GM23338 (cell line): Measurements from ENCODE around the gene PXMP4. TPM values are rescaled to one million over a fixed set of nuclear protein-coding genes. Genes with fewer than 3 reads are reported as not detected.
A peak's percentile ranks its signal among the peaks of the same experiment; 100 is the strongest.

Experiments used
- ATAC-seq: fragments of 200-7000 bp; cut with Tn5 transposase; 3 replicates; pipeline ENCODE4 v1.9.1; 2020
- DNase-seq: peaks from one replicate; pipeline ENCODE4 v3.0.0-alpha.2; 2015; ENCODE audit warnings: low spot score
- H2AFZ ChIP-seq: fragments of 200-600 bp; sonication (generic); 2 replicates; pipeline ENCODE4 v1.8.0; 2016; ENCODE audit warnings: antibody characterized with exemption, mild to moderate bottlenecking, moderate library complexity
- H3F3A ChIP-seq: fragments of 200-600 bp; sonication (generic); replicated peaks from 2 replicates; pipeline ENCODE4 v1.8.0; 2017; ENCODE audit warnings: antibody characterized with exemption, mixed run types, low read depth
- H3K27ac ChIP-seq: fragments of 200-600 bp; sonication (generic); 2 replicates; pipeline ENCODE4 v1.6.1; 2016; ENCODE audit warnings: low read depth
- H3K27me3 ChIP-seq: fragments of 200-600 bp; sonication (generic); 2 replicates; pipeline ENCODE4 v1.8.0; 2016; ENCODE audit warnings: mild to moderate bottlenecking, mixed run types, moderate library complexity; ENCODE audit not compliant: insufficient read depth
- H3K36me3 ChIP-seq: fragments of 200-600 bp; sonication (generic); 2 replicates; pipeline ENCODE4 v1.8.0; 2016; ENCODE audit warnings: mild to moderate bottlenecking; ENCODE audit not compliant: insufficient read depth
- H3K4me1 ChIP-seq: fragments of 200-600 bp; sonication (generic); 2 replicates; pipeline ENCODE4 v1.8.0; 2016; ENCODE audit warnings: mild to moderate bottlenecking, moderate library complexity; ENCODE audit not compliant: insufficient read depth
- H3K4me2 ChIP-seq: fragments of 200-600 bp; sonication (generic); 2 replicates; pipeline ENCODE4 v1.7.1; 2017; ENCODE audit warnings: mixed run types
- H3K4me3 ChIP-seq: fragments of 200-600 bp; sonication (generic); 2 replicates; pipeline ENCODE4 v1.6.1; 2016; ENCODE audit warnings: mixed run types
- H3K79me2 ChIP-seq: fragments of 200-600 bp; sonication (generic); replicated peaks from 2 replicates; pipeline ENCODE4 v1.8.0; 2017; ENCODE audit warnings: mild to moderate bottlenecking; ENCODE audit not compliant: insufficient read depth
- H3K9me2 ChIP-seq: fragments of 200-600 bp; sonication (generic); 2 replicates; pipeline ENCODE4 v1.8.0; 2017; ENCODE audit not compliant: insufficient read depth
- H4K20me1 ChIP-seq: fragments of 200-600 bp; sonication (generic); replicated peaks from 2 replicates; pipeline ENCODE4 v1.8.0; 2017; ENCODE audit warnings: mild to moderate bottlenecking; ENCODE audit not compliant: insufficient read depth
- H3K27ac Mint-ChIP-seq: 2 replicates; pipeline ENCODE4 v1.8.0; 2020; ENCODE audit warnings: inconsistent platforms, mild to moderate bottlenecking, moderate library complexity, mixed read lengths
- H3K27me3 Mint-ChIP-seq: 3 replicates; pipeline ENCODE4 v1.8.0; 2022; ENCODE audit warnings: low read depth, mild to moderate bottlenecking, moderate library complexity, mixed read lengths, inconsistent platforms; ENCODE audit not compliant: insufficient read depth, poor library complexity
- H3K36me3 Mint-ChIP-seq: 3 replicates; pipeline ENCODE4 v1.8.0; 2021; ENCODE audit warnings: low read depth, mild to moderate bottlenecking, inconsistent platforms, moderate library complexity, mixed read lengths
- H3K4me1 Mint-ChIP-seq: 3 replicates; pipeline ENCODE4 v1.8.0; 2020; ENCODE audit warnings: mild to moderate bottlenecking, inconsistent platforms, mixed read lengths
- H3K4me3 Mint-ChIP-seq: 3 replicates; pipeline ENCODE4 v1.8.0; 2021; ENCODE audit warnings: moderate library complexity, mild to moderate bottlenecking, inconsistent platforms, mixed read lengths
- H3K9me3 Mint-ChIP-seq: 3 replicates; pipeline ENCODE4 v1.8.0; 2020; ENCODE audit warnings: moderate library complexity, mild to moderate bottlenecking, inconsistent platforms, mixed read lengths
- CREB1 ChIP-seq: fragments of 250-450 bp; sonication (Bioruptor Pico); IDR thresholded peaks from 2 replicates; pipeline ENCODE4 v1.5.0; 2020; ENCODE audit warnings: low read depth, mild to moderate bottlenecking, moderate library complexity
- CTCF ChIP-seq, 2 experiments: fragments of 200-600 bp in 1 of 2; sonication (generic) in 1 of 2; conservative IDR thresholded peaks; 2 replicates each; pipeline versions ENCODE4 v1.5.1 to v1.6.1; 2016 to 2017; ENCODE audit warnings: antibody characterized with exemption in 2 of 2, low read depth in 2 of 2, mild to moderate bottlenecking in 2 of 2, moderate library complexity in 1 of 2
- ETS1 ChIP-seq: IDR thresholded peaks from 2 replicates; pipeline ENCODE4 v1.6.1; 2016; ENCODE audit warnings: antibody characterized with exemption
- EZH2 ChIP-seq: fragments of 200-600 bp; sonication (generic); IDR thresholded peaks from one replicate; pipeline ENCODE4 v1.8.0; 2017; ENCODE audit warnings: antibody characterized with exemption, mild to moderate bottlenecking, low read depth; ENCODE audit not compliant: unreplicated experiment
- JUNB ChIP-seq: IDR thresholded peaks from one replicate; pipeline ENCODE4 v1.6.1; 2016; ENCODE audit warnings: antibody characterized with exemption; ENCODE audit not compliant: unreplicated experiment
- NANOG ChIP-seq: IDR thresholded peaks from 2 replicates; pipeline ENCODE4 v1.6.1; 2016; ENCODE audit warnings: antibody characterized with exemption, borderline replicate concordance
- POLR2AphosphoS5 ChIP-seq: IDR thresholded peaks from 2 replicates; pipeline ENCODE4 v1.6.1; 2016; ENCODE audit warnings: antibody characterized with exemption, low read depth
- STAT1 ChIP-seq: IDR thresholded peaks from one replicate; pipeline ENCODE4 v1.6.1; 2016; ENCODE audit warnings: antibody characterized with exemption; ENCODE audit not compliant: unreplicated experiment
- ZNF331 ChIP-seq: fragments of 250-450 bp; sonication (Bioruptor Pico); IDR thresholded peaks from 2 replicates; pipeline ENCODE4 v1.5.0; 2020; ENCODE audit warnings: low read depth, mild to moderate bottlenecking, moderate library complexity
- polyA plus RNA-seq: library from polyadenylated mRNA; unstranded; fragments of >200 nt; fragmentation: Nextera tagmentation; extraction: Ambion mirVana; gene quantifications from 2 replicates; pipeline ENCODE4 v1.2.1, GENCODE V29; 2016
- total RNA-seq: library from RNA; depleted of rRNA; stranded (reverse); fragments of >200 nt; shearing (Covaris generic); gene quantifications from 2 replicates; pipeline ENCODE4 v1.2.3, GENCODE V29; 2014; rRNA removed

The PXMP4 gene
- total and polyA plus RNA-seq, 2 experiments from 2014 or later = 1.2 to 3.5 TPM

GRCh38 chr20:33653900-33654596 is 66.1 kb downstream of the PXMP4 start (continued):
- TF ChIP-seq ETS1 (no peak), NANOG (no peak), JUNB (no peak), ZNF331 (CRISPR knock-in tag) (no peak), STAT1 (no peak), CTCF (conservative IDR thresholded peaks at IDR 0.05; ENCODE audit: low read depth in 2 of 2) (no peak), EZH2 (no peak), POLR2AphosphoS5 (no peak), CREB1 (CRISPR knock-in tag) (no peak)

- no peak overlapping the region for H3K27ac Mint-ChIP-seq
- Histone ChIP-seq H3K79me2 (no peaks in the 10 kb centered on the region), H3K36me3 (no peaks in the 10 kb centered on the region), H3K4me1 (no peaks in the 10 kb centered on the region; the same call in 1 of the 2 replicates), H3K4me2 (no peak overlapping the region), H3K9me2 (no peaks in the 10 kb centered on the region), H2AFZ (no peak overlapping the region), H3F3A (no peaks in the 10 kb centered on the region), H3K27ac (peak overlapping the region; percentile 79; the same call in 1 of the 2 replicates), H3K27me3 (no peaks in the 10 kb centered on the region), H4K20me1 (no peaks in the 10 kb centered on the region), H3K4me3 (no peak overlapping the region)
- peaks cover 5% of the 10 kb centered on the region for H3K27me3 Mint-ChIP-seq
- no peak overlapping the region for H3K4me3 Mint-ChIP-seq
- no peaks in the 10 kb centered on the region; the same call in 2 of the 3 replicates for H3K9me3 Mint-ChIP-seq
- DNase-seq = peak; percentile 90
- peak; percentile 88 for ATAC-seq
- H3K4me1 Mint-ChIP-seq = peaks cover 19% of the 10 kb centered on the region; the same call in 2 of the 3 replicates
- H3K36me3 Mint-ChIP-seq = no peaks in the 10 kb centered on the region
- TF ChIP-seq STAT1 = no peak
- peak; percentile 82 to 95 for TF ChIP-seq CTCF (conservative IDR thresholded peaks at IDR 0.05; ENCODE audit: low read depth in 2 of 2)
- no peak; the same call in 1 of the 2 replicates for TF ChIP-seq POLR2AphosphoS5
Observed at GRCh38 chr20:33653218-33653899, 66.8 kb downstream of the PXMP4 start.

Other genes starting within 250 kb of the PXMP4 start
- gene CBFA2T2, start 230.2 kb downstream of the PXMP4 start, total RNA-seq = 14.7 and 15.8 TPM in 2 replicates
- 12.3 and 12.7 TPM in 2 replicates for gene CBFA2T2, start 230.2 kb downstream of the PXMP4 start, polyA plus RNA-seq
- gene C20orf144, start 58.0 kb downstream of the PXMP4 start, total RNA-seq = 0.66 TPM in 1 of 2 replicates, not detected in the other
- 0.10 and 0.26 TPM in 2 replicates for gene C20orf144, start 58.0 kb downstream of the PXMP4 start, polyA plus RNA-seq
- gene ACTL10, start 53.4 kb downstream of the PXMP4 start, total RNA-seq = 0.08 and 1.9 TPM in 2 replicates
- gene ACTL10, start 53.4 kb downstream of the PXMP4 start, polyA plus RNA-seq = 0.66 and 0.71 TPM in 2 replicates
- gene NECAB3, start 45.9 kb downstream of the PXMP4 start, total RNA-seq = 28.4 TPM in 2 replicates
- 8.5 and 13.4 TPM in 2 replicates for gene NECAB3, start 45.9 kb downstream of the PXMP4 start, polyA plus RNA-seq
- 42.6 and 45.0 TPM in 2 replicates for gene E2F1, start 33.9 kb downstream of the PXMP4 start, total RNA-seq
- gene E2F1, start 33.9 kb downstream of the PXMP4 start, polyA plus RNA-seq = 12.1 and 13.9 TPM in 2 replicates
- gene ZNF341, start 11.7 kb upstream of the PXMP4 start, total RNA-seq = 6.1 and 6.2 TPM in 2 replicates
- gene ZNF341, start 11.7 kb upstream of the PXMP4 start, polyA plus RNA-seq = 3.6 and 4.3 TPM in 2 replicates
- gene CHMP4B, start 91.0 kb upstream of the PXMP4 start, total RNA-seq = 42.6 and 49.3 TPM in 2 replicates
- gene CHMP4B, start 91.0 kb upstream of the PXMP4 start, polyA plus RNA-seq = 14.5 and 15.7 TPM in 2 replicates